ENCODE measurements around the gene MRPL42. TPM values are rescaled to one million over a fixed set of nuclear protein-coding genes. Genes with fewer than 3 reads are reported as not detected.
A peak's percentile ranks its signal among the peaks of the same experiment; 100 is the strongest.

The MRPL42 gene
- total RNA-seq, 1 experiment from 2014 or later: 121 TPM

DNA sequence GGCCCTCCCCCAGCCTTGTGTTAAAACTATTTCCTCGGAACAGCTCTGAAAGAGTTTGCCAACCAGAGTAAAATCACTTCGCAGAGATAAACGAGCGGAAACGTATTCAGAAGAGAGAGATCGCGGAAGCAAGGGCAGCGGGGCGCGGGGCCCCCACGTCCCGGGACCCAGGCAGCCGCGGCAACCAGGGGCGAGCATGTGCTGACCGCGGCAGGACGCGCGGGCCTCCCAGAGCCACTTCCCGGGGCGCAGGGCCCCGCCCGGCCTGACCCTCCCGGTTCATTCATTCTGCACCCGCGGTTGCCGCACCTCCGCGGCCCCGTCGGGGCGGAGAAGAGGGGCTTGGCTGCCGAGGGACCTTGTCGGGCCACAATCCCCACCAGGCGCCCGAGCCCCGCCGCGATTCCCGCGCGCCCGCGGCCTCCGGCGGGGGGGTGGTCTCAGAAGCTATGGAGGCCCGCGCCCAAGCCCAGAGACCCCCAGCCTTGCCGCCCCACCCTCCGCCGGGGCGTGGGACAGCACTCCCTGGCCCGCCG lies 26.2 kb upstream of the MRPL42 start:
- peaks cover 56% of the 10 kb centered on the region for H3K4me1 Mint-ChIP-seq
- peak overlapping the region; percentile 93 for H3K4me3 Mint-ChIP-seq
- no peaks in the 10 kb centered on the region for H3K36me3 Mint-ChIP-seq
- H3K9me3 Mint-ChIP-seq: no peaks in the 10 kb centered on the region
- ATAC-seq (no peak), DNase-seq (ENCODE audit: low spot score) (peak; percentile 37)
- no peak for TF ChIP-seq OVOL2 (CRISPR knock-in tag; IDR thresholded peaks at IDR 0.05; ENCODE audit: borderline replicate concordance)
- peak; percentile 12; the same call in 1 of the 2 replicates for TF ChIP-seq FOXP1 (CRISPR knock-in tag; IDR thresholded peaks at IDR 0.05; ENCODE audit: borderline replicate concordance)
- TF ChIP-seq FOXP4 (CRISPR knock-in tag; IDR thresholded peaks at IDR 0.05): peak; percentile 54; the same call in 1 of the 2 replicates
- TF ChIP-seq ZNF263 (CRISPR knock-in tag; IDR thresholded peaks at IDR 0.05; ENCODE audit: low read depth): no peak
- 0 out of 2 replicates have a peak, but pooled peaks have one; percentile 11 for TF ChIP-seq NFYB (CRISPR knock-in tag; conservative IDR thresholded peaks at IDR 0.05; ENCODE audit: low read depth)
- no peak for TF ChIP-seq ZBTB21 (CRISPR knock-in tag; IDR thresholded peaks at IDR 0.05; ENCODE audit: borderline replicate concordance)
- TF ChIP-seq, protein P1, sequence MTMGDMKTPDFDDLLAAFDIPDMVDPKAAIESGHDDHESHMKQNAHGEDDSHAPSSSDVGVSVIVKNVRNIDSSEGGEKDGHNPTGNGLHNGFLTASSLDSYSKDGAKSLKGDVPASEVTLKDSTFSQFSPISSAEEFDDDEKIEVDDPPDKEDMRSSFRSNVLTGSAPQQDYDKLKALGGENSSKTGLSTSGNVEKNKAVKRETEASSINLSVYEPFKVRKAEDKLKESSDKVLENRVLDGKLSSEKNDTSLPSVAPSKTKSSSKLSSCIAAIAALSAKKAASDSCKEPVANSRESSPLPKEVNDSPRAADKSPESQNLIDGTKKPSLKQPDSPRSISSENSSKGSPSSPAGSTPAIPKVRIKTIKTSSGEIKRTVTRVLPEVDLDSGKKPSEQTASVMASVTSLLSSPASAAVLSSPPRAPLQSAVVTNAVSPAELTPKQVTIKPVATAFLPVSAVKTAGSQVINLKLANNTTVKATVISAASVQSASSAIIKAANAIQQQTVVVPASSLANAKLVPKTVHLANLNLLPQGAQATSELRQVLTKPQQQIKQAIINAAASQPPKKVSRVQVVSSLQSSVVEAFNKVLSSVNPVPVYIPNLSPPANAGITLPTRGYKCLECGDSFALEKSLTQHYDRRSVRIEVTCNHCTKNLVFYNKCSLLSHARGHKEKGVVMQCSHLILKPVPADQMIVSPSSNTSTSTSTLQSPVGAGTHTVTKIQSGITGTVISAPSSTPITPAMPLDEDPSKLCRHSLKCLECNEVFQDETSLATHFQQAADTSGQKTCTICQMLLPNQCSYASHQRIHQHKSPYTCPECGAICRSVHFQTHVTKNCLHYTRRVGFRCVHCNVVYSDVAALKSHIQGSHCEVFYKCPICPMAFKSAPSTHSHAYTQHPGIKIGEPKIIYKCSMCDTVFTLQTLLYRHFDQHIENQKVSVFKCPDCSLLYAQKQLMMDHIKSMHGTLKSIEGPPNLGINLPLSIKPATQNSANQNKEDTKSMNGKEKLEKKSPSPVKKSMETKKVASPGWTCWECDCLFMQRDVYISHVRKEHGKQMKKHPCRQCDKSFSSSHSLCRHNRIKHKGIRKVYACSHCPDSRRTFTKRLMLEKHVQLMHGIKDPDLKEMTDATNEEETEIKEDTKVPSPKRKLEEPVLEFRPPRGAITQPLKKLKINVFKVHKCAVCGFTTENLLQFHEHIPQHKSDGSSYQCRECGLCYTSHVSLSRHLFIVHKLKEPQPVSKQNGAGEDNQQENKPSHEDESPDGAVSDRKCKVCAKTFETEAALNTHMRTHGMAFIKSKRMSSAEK (CRISPR knock-in tag; IDR thresholded peaks at IDR 0.05; ENCODE audit: borderline replicate concordance): 0 out of 2 replicates have a peak, but pooled peaks have one; percentile 26
- no peak for TF ChIP-seq CREB1 (CRISPR knock-in tag; IDR thresholded peaks at IDR 0.05)
- TF ChIP-seq TEAD1 (CRISPR knock-in tag; IDR thresholded peaks at IDR 0.05): no peak
- TF ChIP-seq, protein P2, sequence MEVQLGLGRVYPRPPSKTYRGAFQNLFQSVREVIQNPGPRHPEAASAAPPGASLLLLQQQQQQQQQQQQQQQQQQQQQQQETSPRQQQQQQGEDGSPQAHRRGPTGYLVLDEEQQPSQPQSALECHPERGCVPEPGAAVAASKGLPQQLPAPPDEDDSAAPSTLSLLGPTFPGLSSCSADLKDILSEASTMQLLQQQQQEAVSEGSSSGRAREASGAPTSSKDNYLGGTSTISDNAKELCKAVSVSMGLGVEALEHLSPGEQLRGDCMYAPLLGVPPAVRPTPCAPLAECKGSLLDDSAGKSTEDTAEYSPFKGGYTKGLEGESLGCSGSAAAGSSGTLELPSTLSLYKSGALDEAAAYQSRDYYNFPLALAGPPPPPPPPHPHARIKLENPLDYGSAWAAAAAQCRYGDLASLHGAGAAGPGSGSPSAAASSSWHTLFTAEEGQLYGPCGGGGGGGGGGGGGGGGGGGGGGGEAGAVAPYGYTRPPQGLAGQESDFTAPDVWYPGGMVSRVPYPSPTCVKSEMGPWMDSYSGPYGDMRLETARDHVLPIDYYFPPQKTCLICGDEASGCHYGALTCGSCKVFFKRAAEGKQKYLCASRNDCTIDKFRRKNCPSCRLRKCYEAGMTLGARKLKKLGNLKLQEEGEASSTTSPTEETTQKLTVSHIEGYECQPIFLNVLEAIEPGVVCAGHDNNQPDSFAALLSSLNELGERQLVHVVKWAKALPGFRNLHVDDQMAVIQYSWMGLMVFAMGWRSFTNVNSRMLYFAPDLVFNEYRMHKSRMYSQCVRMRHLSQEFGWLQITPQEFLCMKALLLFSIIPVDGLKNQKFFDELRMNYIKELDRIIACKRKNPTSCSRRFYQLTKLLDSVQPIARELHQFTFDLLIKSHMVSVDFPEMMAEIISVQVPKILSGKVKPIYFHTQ (CRISPR knock-in tag; IDR thresholded peaks at IDR 0.05): no peak
- no peak for TF ChIP-seq SOX15 (CRISPR knock-in tag; IDR thresholded peaks at IDR 0.05)
- TF ChIP-seq AFF4 (CRISPR knock-in tag; IDR thresholded peaks at IDR 0.05; ENCODE audit: borderline replicate concordance): no peak
- 0 out of 2 replicates have a peak, but pooled peaks have one; percentile 49 for TF ChIP-seq TCF7 (CRISPR knock-in tag; IDR thresholded peaks at IDR 0.05; ENCODE audit: low read depth)
- no peak for TF ChIP-seq E2F4 (CRISPR knock-in tag; IDR thresholded peaks at IDR 0.05; ENCODE audit: borderline replicate concordance, low read depth)
- TF ChIP-seq ESRRA (CRISPR knock-in tag; IDR thresholded peaks at IDR 0.05; ENCODE audit: borderline replicate concordance): peak; percentile 60; the same call in 1 of the 2 replicates
- no peak for TF ChIP-seq ZNF416 (CRISPR knock-in tag; IDR thresholded peaks at IDR 0.05)
- TF ChIP-seq HMGA2 (CRISPR knock-in tag; IDR thresholded peaks at IDR 0.05): no peak
- TF ChIP-seq, protein P3, sequence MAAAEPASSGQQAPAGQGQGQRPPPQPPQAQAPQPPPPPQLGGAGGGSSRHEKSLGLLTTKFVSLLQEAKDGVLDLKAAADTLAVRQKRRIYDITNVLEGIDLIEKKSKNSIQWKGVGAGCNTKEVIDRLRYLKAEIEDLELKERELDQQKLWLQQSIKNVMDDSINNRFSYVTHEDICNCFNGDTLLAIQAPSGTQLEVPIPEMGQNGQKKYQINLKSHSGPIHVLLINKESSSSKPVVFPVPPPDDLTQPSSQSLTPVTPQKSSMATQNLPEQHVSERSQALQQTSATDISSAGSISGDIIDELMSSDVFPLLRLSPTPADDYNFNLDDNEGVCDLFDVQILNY (CRISPR knock-in tag; IDR thresholded peaks at IDR 0.05): no peak
- ChIA-PET POLR2A (no interaction called here), CTCF (no interaction called here)
- H3K27ac Mint-ChIP-seq: peak overlapping the region; percentile 90
- no peaks in the 10 kb centered on the region for H3K27me3 Mint-ChIP-seq (ENCODE audit: low read depth)
